Astrocyte (in vitro differentiated cells and primary cell): ENCODE results near the gene OR4Q2.

Source experiments
- EZH2 ChIP-seq: IDR thresholded peaks from 2 replicates; pipeline ENCODE4 v1.6.1; 2012; ENCODE audit warnings: mild to moderate bottlenecking, low read length, inconsistent platforms; ENCODE audit not compliant: insufficient read depth
- TF ChIP-seq, protein P1 (sequence below): IDR thresholded peaks from 2 replicates; pipeline ENCODE4 v1.5.1; 2011; ENCODE audit warnings: low read depth, mild to moderate bottlenecking, inconsistent platforms, low read length, moderate library complexity; ENCODE audit not compliant: insufficient read depth

DNA sequence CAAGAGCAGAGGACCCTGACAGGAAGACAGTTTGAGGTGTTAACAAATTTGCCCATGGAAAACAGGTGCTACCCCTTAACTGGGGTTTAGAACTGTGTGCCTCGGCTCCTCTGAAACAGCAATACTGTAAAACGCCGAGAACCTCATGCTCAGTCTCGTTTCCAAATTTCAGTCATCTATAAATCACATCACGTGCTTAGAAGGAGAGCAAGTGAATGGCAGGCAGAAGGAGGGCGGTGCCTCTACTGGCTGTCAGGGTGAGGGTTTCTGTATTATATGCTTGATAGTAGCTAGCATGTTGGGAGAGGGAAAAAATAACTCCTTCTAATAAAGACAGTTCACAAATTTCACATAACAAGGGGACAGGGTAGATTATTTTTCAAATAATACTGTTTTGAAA lies 29.1 kb downstream of the OR4Q2 start:
- TF ChIP-seq EZH2: no peak
- TF ChIP-seq, protein P1, sequence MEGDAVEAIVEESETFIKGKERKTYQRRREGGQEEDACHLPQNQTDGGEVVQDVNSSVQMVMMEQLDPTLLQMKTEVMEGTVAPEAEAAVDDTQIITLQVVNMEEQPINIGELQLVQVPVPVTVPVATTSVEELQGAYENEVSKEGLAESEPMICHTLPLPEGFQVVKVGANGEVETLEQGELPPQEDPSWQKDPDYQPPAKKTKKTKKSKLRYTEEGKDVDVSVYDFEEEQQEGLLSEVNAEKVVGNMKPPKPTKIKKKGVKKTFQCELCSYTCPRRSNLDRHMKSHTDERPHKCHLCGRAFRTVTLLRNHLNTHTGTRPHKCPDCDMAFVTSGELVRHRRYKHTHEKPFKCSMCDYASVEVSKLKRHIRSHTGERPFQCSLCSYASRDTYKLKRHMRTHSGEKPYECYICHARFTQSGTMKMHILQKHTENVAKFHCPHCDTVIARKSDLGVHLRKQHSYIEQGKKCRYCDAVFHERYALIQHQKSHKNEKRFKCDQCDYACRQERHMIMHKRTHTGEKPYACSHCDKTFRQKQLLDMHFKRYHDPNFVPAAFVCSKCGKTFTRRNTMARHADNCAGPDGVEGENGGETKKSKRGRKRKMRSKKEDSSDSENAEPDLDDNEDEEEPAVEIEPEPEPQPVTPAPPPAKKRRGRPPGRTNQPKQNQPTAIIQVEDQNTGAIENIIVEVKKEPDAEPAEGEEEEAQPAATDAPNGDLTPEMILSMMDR: no peak
